Breast epithelium (tissue), 4 donors: ENCODE measurements around the gene GUCY1A2. TPM values are rescaled to one million over a fixed set of nuclear protein-coding genes. Genes with fewer than 3 reads are reported as not detected.

Experiments
- DNase-seq, 2 donors: peaks; one replicate each; pipeline ENCODE4 v3.0.0-alpha.2; 2019; ENCODE audit warnings: low spot score in 2 of 2
- H3K27ac ChIP-seq, 2 donors: fragments of 200-600 bp; sonication (generic) in 1 of 2; one replicate each; pipeline ENCODE4 v1.5.1; 2016 to 2019; ENCODE audit warnings: mild to moderate bottlenecking in 1 of 2
- H3K27me3 ChIP-seq, 2 donors: fragments of 200-600 bp; sonication (generic) in 1 of 2; one replicate each; pipeline versions ENCODE4 v1.5.1 to v1.6.0; 2017 to 2019; ENCODE audit warnings: control low read depth in 1 of 2, mild to moderate bottlenecking in 1 of 2
- H3K36me3 ChIP-seq: fragments of 200-600 bp; one replicate; pipeline ENCODE4 v1.5.1; 2019
- H3K4me1 ChIP-seq, 2 donors: fragments of 200-600 bp; sonication (generic); one replicate each; pipeline ENCODE4 v1.5.1; 2016 to 2019; ENCODE audit warnings: control low read depth in 1 of 2
- H3K4me3 ChIP-seq, 3 donors: fragments of 200-600 bp; sonication (generic); 1 replicate in 2 of 3; 2 replicates in 1 of 3; pipeline ENCODE4 v1.5.1; 2016 to 2019; ENCODE audit warnings: mild to moderate bottlenecking in 3 of 3, moderate library complexity in 2 of 3
- H3K9me3 ChIP-seq, 2 donors: fragments of 200-600 bp; sonication (generic) in 1 of 2; one replicate each; pipeline ENCODE4 v1.5.1; 2016 to 2019; ENCODE audit warnings: control low read depth in 1 of 2
- POLR2A ChIP-seq: fragments of 450-650 bp; IDR thresholded peaks from one replicate; pipeline ENCODE4 v1.6.1; 2016; ENCODE audit warnings: antibody characterized with exemption, mild to moderate bottlenecking, moderate library complexity
- POLR2AphosphoS5 ChIP-seq, 3 donors: sonication (generic); formaldehyde crosslinking; IDR thresholded peaks; one replicate each; pipeline ENCODE4 v1.6.1; 2017; ENCODE audit warnings: antibody characterized with exemption in 3 of 3
- intact Hi-C: fragments of 100-400 bp; cut with DNase I; formaldehyde crosslinking; loops from one replicate; pipeline ENCODE4 v1.15.1; 2023; ENCODE audit warnings: low total_unique reads
- total RNA-seq, 3 donors: library from RNA; depleted of rRNA; stranded (reverse); fragments of >200 nt; gene quantifications; one replicate each; pipeline ENCODE4 v1.1.0, GENCODE V29; 2016
- TF ChIP-seq, protein P1 (sequence below), 3 donors: fragments of 450-650 bp; IDR thresholded peaks; one replicate each; pipeline ENCODE4 v1.5.1; 2016 to 2017; ENCODE audit warnings: antibody characterized with exemption in 3 of 3, mild to moderate bottlenecking in 3 of 3, moderate library complexity in 3 of 3

Gene GUCY1A2
- total RNA-seq, 3 donors from 2014 or later = 3.2 to 5.3 (median 4.9) TPM

- Histone ChIP-seq H3K27ac (no peak overlapping the region), H3K4me3 (no peak overlapping the region), H3K36me3 (no peaks in the 10 kb centered on the region), H3K9me3 (no peaks in the 10 kb centered on the region), H3K4me1 (no peaks in the 10 kb centered on the region), H3K27me3 (no peaks in the 10 kb centered on the region)
- intact Hi-C loops = no loop called here
- TF ChIP-seq POLR2AphosphoS5 (IDR thresholded peaks at IDR 0.05) (no peak), POLR2A (no peak)
- TF ChIP-seq, protein P1, sequence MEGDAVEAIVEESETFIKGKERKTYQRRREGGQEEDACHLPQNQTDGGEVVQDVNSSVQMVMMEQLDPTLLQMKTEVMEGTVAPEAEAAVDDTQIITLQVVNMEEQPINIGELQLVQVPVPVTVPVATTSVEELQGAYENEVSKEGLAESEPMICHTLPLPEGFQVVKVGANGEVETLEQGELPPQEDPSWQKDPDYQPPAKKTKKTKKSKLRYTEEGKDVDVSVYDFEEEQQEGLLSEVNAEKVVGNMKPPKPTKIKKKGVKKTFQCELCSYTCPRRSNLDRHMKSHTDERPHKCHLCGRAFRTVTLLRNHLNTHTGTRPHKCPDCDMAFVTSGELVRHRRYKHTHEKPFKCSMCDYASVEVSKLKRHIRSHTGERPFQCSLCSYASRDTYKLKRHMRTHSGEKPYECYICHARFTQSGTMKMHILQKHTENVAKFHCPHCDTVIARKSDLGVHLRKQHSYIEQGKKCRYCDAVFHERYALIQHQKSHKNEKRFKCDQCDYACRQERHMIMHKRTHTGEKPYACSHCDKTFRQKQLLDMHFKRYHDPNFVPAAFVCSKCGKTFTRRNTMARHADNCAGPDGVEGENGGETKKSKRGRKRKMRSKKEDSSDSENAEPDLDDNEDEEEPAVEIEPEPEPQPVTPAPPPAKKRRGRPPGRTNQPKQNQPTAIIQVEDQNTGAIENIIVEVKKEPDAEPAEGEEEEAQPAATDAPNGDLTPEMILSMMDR (IDR thresholded peaks at IDR 0.05) = no peak
- DNase-seq = no peak
These were observed 291.0 kb downstream of the GUCY1A2 start for GRCh38 chr11:106727256-106727655.

GRCh38 chr11:106724293-106724892, 293.9 kb downstream of the GUCY1A2 start:
- H3K27ac ChIP-seq = no peak overlapping the region
- intact Hi-C loops = no loop called here
- DNase-seq = no peak
- H3K9me3 ChIP-seq = no peaks in the 10 kb centered on the region
- H3K27me3 ChIP-seq = no peaks in the 10 kb centered on the region
- H3K4me1 ChIP-seq = no peaks in the 10 kb centered on the region
- no peak for TF ChIP-seq POLR2A
- TF ChIP-seq POLR2AphosphoS5 (IDR thresholded peaks at IDR 0.05) = no peak
- TF ChIP-seq, protein P1 (IDR thresholded peaks at IDR 0.05) = no peak
- H3K36me3 ChIP-seq = no peaks in the 10 kb centered on the region
- no peak overlapping the region for H3K4me3 ChIP-seq

- Histone ChIP-seq H3K36me3 (no peaks in the 10 kb centered on the region), H3K9me3 (no peaks in the 10 kb centered on the region), H3K4me3 (no peak overlapping the region), H3K27ac (no peak overlapping the region), H3K27me3 (no peaks in the 10 kb centered on the region), H3K4me1 (no peaks in the 10 kb centered on the region)
- DNase-seq = no peak
- intact Hi-C loops = no loop called here
- TF ChIP-seq POLR2A (no peak), POLR2AphosphoS5 (IDR thresholded peaks at IDR 0.05) (no peak)
- TF ChIP-seq, protein P1 (IDR thresholded peaks at IDR 0.05) = no peak
These were observed 295.2 kb downstream of the GUCY1A2 start for GRCh38 chr11:106723071-106723470.

DNA sequence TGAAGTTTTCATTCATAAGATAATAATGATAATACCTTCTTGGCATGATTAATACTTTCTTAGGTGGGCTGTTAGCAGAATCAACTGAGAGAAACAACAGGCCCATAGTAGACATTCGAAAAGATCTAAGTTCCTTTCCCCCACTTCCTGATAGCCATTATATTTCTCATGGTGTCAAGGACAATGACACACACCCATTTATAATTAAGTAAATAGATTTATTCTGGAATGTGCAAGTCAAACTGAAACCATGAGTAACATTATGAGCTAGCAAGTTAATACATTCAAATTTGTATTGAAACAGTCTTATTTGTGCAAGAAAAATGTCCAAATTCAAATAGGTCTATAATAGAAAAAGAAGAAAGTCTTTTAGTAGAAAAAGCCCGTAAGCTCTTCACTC, 301.1 kb downstream of the GUCY1A2 start:
- DNase-seq = no peak
- Histone ChIP-seq H3K4me3 (no peak overlapping the region), H3K27ac (no peak overlapping the region), H3K36me3 (no peaks in the 10 kb centered on the region), H3K4me1 (no peaks in the 10 kb centered on the region), H3K27me3 (no peaks in the 10 kb centered on the region), H3K9me3 (no peaks in the 10 kb centered on the region)
- intact Hi-C loops = no loop called here
- TF ChIP-seq, protein P1 (IDR thresholded peaks at IDR 0.05) = no peak

- no peak overlapping the region for H3K27ac ChIP-seq
- no peak for TF ChIP-seq POLR2A
- TF ChIP-seq, protein P1 (IDR thresholded peaks at IDR 0.05) = no peak
- TF ChIP-seq POLR2AphosphoS5 (IDR thresholded peaks at IDR 0.05) = no peak
These were observed 304.1 kb downstream of the GUCY1A2 start for GRCh38 chr11:106714199-106714598.

More at GRCh38 chr11:106714199-106714598, 304.1 kb downstream of the GUCY1A2 start:
- Histone ChIP-seq H3K36me3 (no peaks in the 10 kb centered on the region), H3K4me1 (no peaks in the 10 kb centered on the region), H3K9me3 (no peaks in the 10 kb centered on the region), H3K27me3 (no peaks in the 10 kb centered on the region), H3K4me3 (no peak overlapping the region)
- intact Hi-C loops = no loop called here
- DNase-seq = no peak
